NT2/D1 (cell line): Measurements from ENCODE around the gene NT5DC4.

ENCODE experiments used
- SUZ12 ChIP-seq: IDR thresholded peaks from 2 replicates; pipeline ENCODE4 v1.6.1; 2011; ENCODE audit not compliant: insufficient read length, insufficient read depth; ENCODE audit errors: extremely low read depth
- ZNF274 ChIP-seq: IDR thresholded peaks from 2 replicates; pipeline ENCODE4 v1.6.1; 2011; ENCODE audit warnings: mild to moderate bottlenecking, low read depth, low read length

DNA sequence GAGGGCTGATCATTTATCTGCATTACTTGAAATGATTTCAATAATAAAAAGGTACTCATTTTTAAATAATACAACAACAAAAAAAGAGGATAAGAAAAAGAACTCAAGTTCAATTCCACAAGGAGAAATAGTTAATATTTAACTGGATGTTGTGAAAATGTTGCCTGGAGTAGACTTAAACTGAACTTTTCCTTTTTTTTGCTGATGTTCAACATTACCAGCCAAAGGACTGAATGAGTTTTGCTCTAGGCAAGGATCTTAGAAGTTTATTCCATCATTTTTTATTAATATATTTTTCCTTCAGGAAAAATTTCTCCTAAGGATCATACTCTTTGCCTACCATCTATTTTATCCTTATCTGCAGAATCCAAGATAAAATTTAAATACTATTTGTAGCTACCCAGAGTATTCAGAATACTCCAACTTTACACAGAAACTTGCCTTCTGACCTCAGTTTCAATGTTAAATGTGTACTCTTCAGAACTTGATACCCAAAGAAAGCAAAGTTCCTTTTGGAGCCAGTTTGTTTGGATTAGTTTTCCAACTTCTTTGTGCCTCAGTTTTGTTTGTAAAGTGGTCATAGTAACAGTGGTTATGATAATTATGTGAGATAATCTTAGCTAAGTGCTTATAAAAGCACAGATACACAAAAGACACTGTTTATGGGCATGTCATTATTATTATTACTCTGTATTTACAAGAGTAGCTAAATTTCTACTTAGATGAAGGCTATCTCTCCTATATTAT, 30.8 kb downstream of the NT5DC4 start:
- TF ChIP-seq ZNF274, result no peak
- no peak for TF ChIP-seq SUZ12
